ENCODE measurements around the gene DPEP2NB.
A peak's percentile ranks its signal among the peaks of the same experiment; 100 is the strongest.
"Not testable (repeated sequence)": the region's sequence is repeated elsewhere in the genome, so short reads cannot be mapped to it uniquely, and the experiment has no call there.

Gene DPEP2NB

DNA sequence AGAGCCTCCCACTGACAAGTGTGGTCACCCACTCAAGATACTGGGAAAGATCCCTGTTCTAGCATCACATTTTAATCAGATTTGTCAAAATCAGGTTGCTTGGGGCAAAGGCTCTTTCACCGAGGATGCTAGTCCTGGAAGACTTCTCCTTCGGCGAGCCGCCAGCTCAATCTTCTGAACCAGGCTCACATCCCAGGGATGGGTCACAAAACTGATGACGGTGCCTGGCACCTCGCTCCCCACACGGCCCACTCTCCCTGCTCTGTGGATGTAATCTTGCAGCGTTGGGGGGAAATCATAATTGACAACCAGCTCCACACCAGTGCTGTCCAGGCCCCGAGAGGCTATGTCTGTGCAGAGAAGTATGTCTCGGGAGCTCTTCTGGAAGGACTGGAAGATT lies 5.8 kb upstream of the DPEP2NB start:
- Histone ChIP-seq H2AFZ (ENCODE audit: low read length) (no peak overlapping the region), H3K9me3 (ENCODE audit: insufficient read depth, low read depth, low read length) (no peaks in the 10 kb centered on the region), H3K4me3 (ENCODE audit: low read length, poor library complexity, severe bottlenecking) (peak overlapping the region; percentile 95), H4K20me1 (ENCODE audit: insufficient read depth, low read length, poor library complexity, severe bottlenecking) (peaks cover 4% of the 10 kb centered on the region), H3K36me3 (ENCODE audit: insufficient read depth, low read length) (no peaks in the 10 kb centered on the region), H3K9me2 (replicated peaks; ENCODE audit: low read depth, low read length) (no peaks in the 10 kb centered on the region), H3K4me1 (ENCODE audit: insufficient read depth, low read length, poor library complexity, severe bottlenecking) (peaks cover 26% of the 10 kb centered on the region), H3K4me2 (ENCODE audit: low read depth, low read length, poor library complexity, severe bottlenecking) (peak overlapping the region; percentile 92), H3F3A (ENCODE audit: low read depth) (no peaks in the 10 kb centered on the region), H3K9ac (ENCODE audit: low read depth, low read length, poor library complexity, severe bottlenecking) (peak overlapping the region; percentile 87), H3K79me2 (ENCODE audit: insufficient read depth, low read length) (peaks cover 39% of the 10 kb centered on the region), H3K27me3 (ENCODE audit: insufficient read depth, low read length, poor library complexity, severe bottlenecking) (peaks cover 4% of the 10 kb centered on the region)
- TF ChIP-seq EZH2phosphoT487 (IDR thresholded peaks at IDR 0.05; ENCODE audit: borderline replicate concordance): no peak
- TF ChIP-seq, protein P1, sequence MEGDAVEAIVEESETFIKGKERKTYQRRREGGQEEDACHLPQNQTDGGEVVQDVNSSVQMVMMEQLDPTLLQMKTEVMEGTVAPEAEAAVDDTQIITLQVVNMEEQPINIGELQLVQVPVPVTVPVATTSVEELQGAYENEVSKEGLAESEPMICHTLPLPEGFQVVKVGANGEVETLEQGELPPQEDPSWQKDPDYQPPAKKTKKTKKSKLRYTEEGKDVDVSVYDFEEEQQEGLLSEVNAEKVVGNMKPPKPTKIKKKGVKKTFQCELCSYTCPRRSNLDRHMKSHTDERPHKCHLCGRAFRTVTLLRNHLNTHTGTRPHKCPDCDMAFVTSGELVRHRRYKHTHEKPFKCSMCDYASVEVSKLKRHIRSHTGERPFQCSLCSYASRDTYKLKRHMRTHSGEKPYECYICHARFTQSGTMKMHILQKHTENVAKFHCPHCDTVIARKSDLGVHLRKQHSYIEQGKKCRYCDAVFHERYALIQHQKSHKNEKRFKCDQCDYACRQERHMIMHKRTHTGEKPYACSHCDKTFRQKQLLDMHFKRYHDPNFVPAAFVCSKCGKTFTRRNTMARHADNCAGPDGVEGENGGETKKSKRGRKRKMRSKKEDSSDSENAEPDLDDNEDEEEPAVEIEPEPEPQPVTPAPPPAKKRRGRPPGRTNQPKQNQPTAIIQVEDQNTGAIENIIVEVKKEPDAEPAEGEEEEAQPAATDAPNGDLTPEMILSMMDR (conservative IDR thresholded peaks at IDR 0.05; ENCODE audit: low read length): no peak

- H3K79me2 ChIP-seq (ENCODE audit: insufficient read depth, low read length): peaks cover 32% of the 10 kb centered on the region
- H3K4me2 ChIP-seq (ENCODE audit: low read depth, low read length, poor library complexity, severe bottlenecking): no peak overlapping the region
- H4K20me1 ChIP-seq (ENCODE audit: insufficient read depth, low read length, poor library complexity, severe bottlenecking): peaks cover 4% of the 10 kb centered on the region
- TF ChIP-seq, protein P1 (conservative IDR thresholded peaks at IDR 0.05; ENCODE audit: low read length): no peak
- no peak for TF ChIP-seq EZH2phosphoT487 (IDR thresholded peaks at IDR 0.05; ENCODE audit: borderline replicate concordance)
- H3K27me3 ChIP-seq (ENCODE audit: insufficient read depth, low read length, poor library complexity, severe bottlenecking): peaks cover 4% of the 10 kb centered on the region
- no peak overlapping the region for H3K4me3 ChIP-seq (ENCODE audit: low read length, poor library complexity, severe bottlenecking)
- H3K9me3 ChIP-seq (ENCODE audit: insufficient read depth, low read depth, low read length): no peaks in the 10 kb centered on the region
- H3K36me3 ChIP-seq (ENCODE audit: insufficient read depth, low read length): no peaks in the 10 kb centered on the region
- no peak overlapping the region for H2AFZ ChIP-seq (ENCODE audit: low read length)
- H3K9ac ChIP-seq (ENCODE audit: low read depth, low read length, poor library complexity, severe bottlenecking): no peak overlapping the region
- H3K9me2 ChIP-seq (replicated peaks; ENCODE audit: low read depth, low read length): no peaks in the 10 kb centered on the region
- H3K4me1 ChIP-seq (ENCODE audit: insufficient read depth, low read length, poor library complexity, severe bottlenecking): peaks cover 23% of the 10 kb centered on the region
- H3F3A ChIP-seq (ENCODE audit: low read depth): no peaks in the 10 kb centered on the region
Measured at GRCh38 chr16:68019167-68019680, 3.5 kb upstream of the DPEP2NB start.

DNA sequence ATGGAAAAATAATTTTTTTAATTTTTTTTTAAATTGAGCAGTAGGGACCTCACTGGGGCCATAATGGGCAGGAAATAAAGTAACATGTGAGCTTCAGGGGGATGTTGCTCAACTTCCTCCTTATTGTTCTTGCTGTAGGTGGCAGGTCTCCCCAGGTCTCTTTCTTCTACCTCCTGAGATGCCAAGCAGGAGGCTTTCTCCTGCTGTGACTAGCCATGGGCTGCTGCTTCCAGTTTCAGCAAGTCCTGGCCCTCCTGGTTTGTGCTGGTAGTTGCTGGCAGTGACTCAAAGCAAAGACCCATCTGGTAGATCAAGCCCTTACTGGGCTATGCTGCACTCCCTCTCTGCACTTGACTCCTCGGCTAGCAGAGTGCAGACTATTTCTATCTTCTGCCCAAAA lies 2.3 kb downstream of the DPEP2NB start:
- no peaks in the 10 kb centered on the region for H3K79me2 ChIP-seq (ENCODE audit: insufficient read depth, low read length)
- H3K9me3 ChIP-seq (ENCODE audit: insufficient read depth, low read depth, low read length): no peaks in the 10 kb centered on the region
- no peaks in the 10 kb centered on the region for H3K27me3 ChIP-seq (ENCODE audit: insufficient read depth, low read length, poor library complexity, severe bottlenecking)
- no peaks in the 10 kb centered on the region for H3K9me2 ChIP-seq (replicated peaks; ENCODE audit: low read depth, low read length)
- H3K9ac ChIP-seq (ENCODE audit: low read depth, low read length, poor library complexity, severe bottlenecking): no peak overlapping the region
- H3F3A ChIP-seq (ENCODE audit: low read depth): no peaks in the 10 kb centered on the region
- H3K36me3 ChIP-seq (ENCODE audit: insufficient read depth, low read length): no peaks in the 10 kb centered on the region
- H2AFZ ChIP-seq (ENCODE audit: low read length): peak overlapping the region; percentile 82
- peaks cover 4% of the 10 kb centered on the region for H3K4me1 ChIP-seq (ENCODE audit: insufficient read depth, low read length, poor library complexity, severe bottlenecking)
- H3K4me3 ChIP-seq (ENCODE audit: low read length, poor library complexity, severe bottlenecking): no peak overlapping the region
- no peak overlapping the region for H3K4me2 ChIP-seq (ENCODE audit: low read depth, low read length, poor library complexity, severe bottlenecking)
- H4K20me1 ChIP-seq (ENCODE audit: insufficient read depth, low read length, poor library complexity, severe bottlenecking): no peaks in the 10 kb centered on the region
- TF ChIP-seq, protein P1 (conservative IDR thresholded peaks at IDR 0.05; ENCODE audit: low read length): no peak
- no peak for TF ChIP-seq EZH2phosphoT487 (IDR thresholded peaks at IDR 0.05; ENCODE audit: borderline replicate concordance)

- not testable (repeated sequence) for H3K4me3 ChIP-seq (ENCODE audit: low read length, poor library complexity, severe bottlenecking); H3K79me2 ChIP-seq (ENCODE audit: insufficient read depth, low read length); H3K9me2 ChIP-seq (replicated peaks; ENCODE audit: low read depth, low read length); H2AFZ ChIP-seq (ENCODE audit: low read length); H3F3A ChIP-seq (ENCODE audit: low read depth); H3K9ac ChIP-seq (ENCODE audit: low read depth, low read length, poor library complexity, severe bottlenecking); H3K4me2 ChIP-seq (ENCODE audit: low read depth, low read length, poor library complexity, severe bottlenecking); H4K20me1 ChIP-seq (ENCODE audit: insufficient read depth, low read length, poor library complexity, severe bottlenecking); H3K4me1 ChIP-seq (ENCODE audit: insufficient read depth, low read length, poor library complexity, severe bottlenecking); H3K9me3 ChIP-seq (ENCODE audit: insufficient read depth, low read depth, low read length); H3K27me3 ChIP-seq (ENCODE audit: insufficient read depth, low read length, poor library complexity, severe bottlenecking); H3K36me3 ChIP-seq (ENCODE audit: insufficient read depth, low read length)
Measured at GRCh38 chr16:68009872-68010271, 5.8 kb downstream of the DPEP2NB start.

All from Loucy (cell line).